Fibroblast of the aortic adventitia (primary cell): ENCODE measurements around the gene BMP6. TPM values are rescaled to one million over a fixed set of nuclear protein-coding genes. Genes with fewer than 3 reads are reported as not detected.
A peak's percentile ranks its signal among the peaks of the same experiment; 100 is the strongest.

Experiments
- DNase-seq: peaks from one replicate; pipeline ENCODE4 v3.0.0-alpha.2; 2010; ENCODE audit warnings: low read depth
- H3K4me3 ChIP-seq: 2 replicates; pipeline ENCODE4 v1.5.1; 2011; ENCODE audit warnings: low read depth, mild to moderate bottlenecking, control low read depth, low read length, moderate library complexity
- CTCF ChIP-seq: IDR thresholded peaks from 2 replicates; pipeline ENCODE4 v1.5.1; 2011; ENCODE audit warnings: mild to moderate bottlenecking, low read length, control low read depth, inconsistent platforms; ENCODE audit not compliant: insufficient read depth
- total RNA-seq: library from RNA; depleted of rRNA; stranded (reverse); fragments of >200 nt; gene quantifications from 2 replicates; pipeline ENCODE4 v1.2.3, GENCODE V29; 2012; ENCODE audit warnings: low replicate concordance

Gene BMP6
- total RNA-seq, 1 donor, result 10.5 TPM

GRCh38 chr6:7696061-7696460 is 29.8 kb upstream of the BMP6 start:
- DNase-seq, result no peak
- no peak for TF ChIP-seq CTCF
- no peak overlapping the region for H3K4me3 ChIP-seq

- H3K4me3 ChIP-seq, result peak overlapping the region; percentile 18
- DNase-seq, result no peak
- TF ChIP-seq CTCF, result no peak
These were observed 28.5 kb upstream of the BMP6 start for GRCh38 chr6:7697432-7697819.

GRCh38 chr6:7697820-7698623 is 27.9 kb upstream of the BMP6 start:
- DNase-seq, result peak; percentile 97
- TF ChIP-seq CTCF, result no peak
- peak overlapping the region; percentile 23 for H3K4me3 ChIP-seq

GRCh38 chr6:7701212-7701834 is 24.6 kb upstream of the BMP6 start:
- TF ChIP-seq CTCF, result no peak
- DNase-seq, result no peak
- H3K4me3 ChIP-seq, result no peak overlapping the region

- no peak for DNase-seq
- no peak overlapping the region for H3K4me3 ChIP-seq
- TF ChIP-seq CTCF, result no peak
These were observed 22.7 kb upstream of the BMP6 start for GRCh38 chr6:7703148-7703680.

DNA sequence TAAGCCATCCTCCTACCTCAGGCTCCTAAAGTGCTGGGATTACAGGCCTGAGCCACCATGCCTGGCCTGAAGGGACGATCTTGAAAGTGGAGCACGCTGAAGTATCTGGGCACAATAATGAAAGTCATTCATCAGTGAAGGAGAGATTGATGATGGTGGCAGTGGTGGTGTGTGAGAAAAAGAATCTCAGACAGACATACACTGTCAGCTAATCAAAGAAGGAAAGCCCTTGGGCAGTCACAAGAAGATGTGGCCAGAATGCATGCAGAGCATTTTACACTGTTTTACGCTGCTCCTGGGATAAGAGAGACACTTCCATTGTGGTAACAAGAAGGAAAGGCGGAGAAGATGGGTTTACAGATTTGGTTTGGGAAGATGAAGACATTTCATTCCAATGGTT is 20.4 kb upstream of the BMP6 start:
- TF ChIP-seq CTCF, result no peak
- DNase-seq, result no peak
- H3K4me3 ChIP-seq, result no peak overlapping the region
